ENCODE data around the gene DNASE1L2. TPM values are rescaled to one million over a fixed set of nuclear protein-coding genes. Genes with fewer than 3 reads are reported as not detected.

Gene DNASE1L2
- total and polyA plus RNA-seq, 2 of the 8 experiments (the other 6 are each of a cell fraction or from before 2014, with no cell fraction given) = 0.35 to 0.97 TPM

- H3K79me2 ChIP-seq (ENCODE audit: control insufficient read depth in 1 of 2, insufficient read depth in 2 of 2, low read length in 2 of 2) = peaks cover 0 to 7% of the 10 kb centered on the region in 2 experiments; a peak in 1 of 4 replicates
- no peak overlapping the region for H3K4ac ChIP-seq (replicated peaks; ENCODE audit: insufficient read length, low read depth, low read length)
- peak overlapping the region; percentile 78 to 97 (median 92) for H3K4me3 ChIP-seq (ENCODE audit: extremely low read depth in 1 of 4, insufficient read depth in 2 of 4, low read depth in 3 of 4, low read length in 4 of 4)
- no peak overlapping the region for H2BK120ac ChIP-seq (replicated peaks; ENCODE audit: low read depth, low read length)
- no peak for DNase-seq (ENCODE audit: low read depth in 1 of 2, low spot score in 2 of 2)
- no peak overlapping the region for H4K5ac ChIP-seq (ENCODE audit: insufficient read length, low read depth, low read length)
- H3K18ac ChIP-seq (ENCODE audit: extremely low read depth, low read length) = no peak overlapping the region
- H3K56ac ChIP-seq (replicated peaks; ENCODE audit: insufficient read length, low read depth, low read length) = no peak overlapping the region
- POLR2A ChIA-PET (ENCODE audit: partially characterized antibody) = interaction anchor here (0.6 to 15.1 kb wide), 12 partner anchors 8 to 297 kb away, joined by 3 to 156 read pairs (median 4); partner anchors contain the start of genes CASKIN1, DNASE1L2, E4F1 and ECI1
- H4K20me1 ChIP-seq (replicated peaks in 1 of 2; ENCODE audit: control insufficient read depth in 1 of 2, insufficient read depth in 2 of 2, low read length in 2 of 2) = peaks cover 0 to 5% of the 10 kb centered on the region in 2 experiments
- H4K8ac ChIP-seq (ENCODE audit: extremely low read depth, insufficient read depth, low read length) = peak overlapping the region; percentile 84
- no peak overlapping the region for H3K27ac ChIP-seq (ENCODE audit: low read depth, low read length)
- FAIRE-seq = no peak
- 84 to 100% methylated on average over 3 to 10 of the region's 13 CpGs for WGBS, 2 experiments (ENCODE audit: extremely low coverage in 1 of 2, insufficient coverage in 1 of 2, insufficient read length in 1 of 2, insufficient replicate concordance in 2 of 2, low coverage in 1 of 2, low lambda C conversion rate in 2 of 2, missing lambda C conversion rate in 1 of 2)
- H4K91ac ChIP-seq (replicated peaks; ENCODE audit: insufficient read length, low read length) = no peak overlapping the region
- no peak overlapping the region for H3K23ac ChIP-seq (ENCODE audit: insufficient read length)
- H3K36me3 ChIP-seq (ENCODE audit: control insufficient read depth in 2 of 4, insufficient read depth in 4 of 4, low read length in 3 of 4) = peaks cover 4 to 28% (median 12%) of the 10 kb centered on the region in 4 experiments; a peak in 6 of 8 replicates
- no peak overlapping the region for H2BK20ac ChIP-seq (ENCODE audit: low read length)
- H3K4me1 ChIP-seq (replicated peaks in 1 of 4; ENCODE audit: control insufficient read depth in 3 of 4, insufficient read depth in 4 of 4, low read length in 3 of 4) = peaks cover 0 to 10% (median 7%) of the 10 kb centered on the region in 4 experiments; a peak in 6 of 7 replicates
- H3K27me3 ChIP-seq (replicated peaks in 1 of 4; ENCODE audit: control insufficient read depth in 3 of 4, extremely low read depth in 1 of 4, insufficient read depth in 3 of 4, low read length in 3 of 4) = peaks cover 0 to 2% (median 0%) of the 10 kb centered on the region in 4 experiments; a peak in 3 of 7 replicates
- no peak overlapping the region for H2AK5ac ChIP-seq (ENCODE audit: low read depth, low read length)
- H2BK12ac ChIP-seq (ENCODE audit: low read depth, low read length) = no peak overlapping the region
- no peak overlapping the region for H2BK15ac ChIP-seq (ENCODE audit: low read length)
- H2AFZ ChIP-seq (ENCODE audit: low read length) = no peak overlapping the region
- no peak overlapping the region; the same call in none of the 2 replicates for H2BK5ac ChIP-seq (ENCODE audit: low read depth, low read length)
- peak overlapping the region; percentile 87 to 91 for H3K4me2 ChIP-seq (ENCODE audit: insufficient read depth in 1 of 2, low read depth in 2 of 2, low read length in 2 of 2)
- CTCF ChIA-PET (ENCODE audit: partially characterized antibody) = interaction anchor here (0.8 to 2.7 kb wide), 3 partner anchors 10 to 49 kb away, joined by 3 to 23 read pairs (median 3); no protein-coding TSS in a partner anchor
- peaks cover 6% of the 10 kb centered on the region for H3K79me1 ChIP-seq (ENCODE audit: low read depth, low read length)
- no peak overlapping the region for H3K9ac ChIP-seq (replicated peaks in 1 of 4; ENCODE audit: extremely low read depth in 1 of 4, low read depth in 3 of 4, low read length in 3 of 4)
- no peak overlapping the region for H3K14ac ChIP-seq (ENCODE audit: insufficient read length)
- H3K9me3 ChIP-seq (ENCODE audit: insufficient read depth in 2 of 2, low read depth in 1 of 2, low read length in 1 of 2) = no peaks in the 10 kb centered on the region
- H3K23me2 ChIP-seq (ENCODE audit: low read depth, low read length) = peaks cover 11% of the 10 kb centered on the region; the same call in 1 of the 2 replicates
- TF ChIP-seq RNF2 (IDR thresholded peaks at IDR 0.05; ENCODE audit: borderline replicate concordance, low read depth, low read length, missing control alignments, poor library complexity, severe bottlenecking) (no peak), TBP (IDR thresholded peaks at IDR 0.05; ENCODE audit: low read depth, low read length) (no peak), POLR2AphosphoS5 (IDR thresholded peaks at IDR 0.05; ENCODE audit: low read depth, low read length) (no peak), USF2 (IDR thresholded peaks at IDR 0.05; ENCODE audit: low read length) (no peak), ATF3 (IDR thresholded peaks at IDR 0.05; ENCODE audit: insufficient read depth, low read depth, low read length) (no peak), ATF2 (IDR thresholded peaks at IDR 0.05; ENCODE audit: low read length) (no peak), GABPA (IDR thresholded peaks at IDR 0.05; ENCODE audit: borderline replicate concordance, insufficient read depth, low read length) (no peak), CEBPB (IDR thresholded peaks at IDR 0.05; ENCODE audit: low read depth, low read length) (no peak)
These were observed 31.7 kb upstream of the DNASE1L2 start for GRCh38 chr16:2204416-2205103.

Data from H1 (cell line).